ENCODE measurements around the gene WNT16.

The WNT16 gene

GRCh38 chr7:121334875-121335648 is 6.3 kb downstream of the WNT16 start:
- in situ Hi-C loops (cut with HindIII; ENCODE audit: low pct_ligation_motif_present, low pct_unique_long_range_greater_than_20kb, low sequenced_read_pairs) = no loop called here
- no peak for DNase-seq

GRCh38 chr7:121336579-121336978 is 7.8 kb downstream of the WNT16 start:
- DNase-seq = no peak
- in situ Hi-C loops (cut with HindIII; ENCODE audit: low pct_ligation_motif_present, low pct_unique_long_range_greater_than_20kb, low sequenced_read_pairs) = no loop called here

- in situ Hi-C loops (cut with HindIII; ENCODE audit: low pct_ligation_motif_present, low pct_unique_long_range_greater_than_20kb, low sequenced_read_pairs) = no loop called here
- DNase-seq = peak; percentile 18
Observed at GRCh38 chr7:121337398-121337797, 8.6 kb downstream of the WNT16 start.

- in situ Hi-C loops (cut with HindIII; ENCODE audit: low pct_ligation_motif_present, low pct_unique_long_range_greater_than_20kb, low sequenced_read_pairs) = no loop called here
- DNase-seq = no peak
Observed at GRCh38 chr7:121339082-121339481, 10.3 kb downstream of the WNT16 start.

GRCh38 chr7:121341933-121342332 is 13.1 kb downstream of the WNT16 start:
- no peak for DNase-seq
- in situ Hi-C loops (cut with HindIII; ENCODE audit: low pct_ligation_motif_present, low pct_unique_long_range_greater_than_20kb, low sequenced_read_pairs) = no loop called here

- in situ Hi-C loops (cut with HindIII; ENCODE audit: low pct_ligation_motif_present, low pct_unique_long_range_greater_than_20kb, low sequenced_read_pairs) = no loop called here
- DNase-seq = no peak
Observed at GRCh38 chr7:121342631-121343030, 13.8 kb downstream of the WNT16 start.

GRCh38 chr7:121343302-121343701 is 14.5 kb downstream of the WNT16 start:
- in situ Hi-C loops (cut with HindIII; ENCODE audit: low pct_ligation_motif_present, low pct_unique_long_range_greater_than_20kb, low sequenced_read_pairs) = no loop called here
- no peak for DNase-seq

- no peak for DNase-seq
- in situ Hi-C loops (cut with HindIII; ENCODE audit: low pct_ligation_motif_present, low pct_unique_long_range_greater_than_20kb, low sequenced_read_pairs) = no loop called here
Observed at GRCh38 chr7:121344093-121344492, 15.3 kb downstream of the WNT16 start.

GRCh38 chr7:121344497-121344896 is 15.7 kb downstream of the WNT16 start:
- DNase-seq = no peak
- in situ Hi-C loops (cut with HindIII; ENCODE audit: low pct_ligation_motif_present, low pct_unique_long_range_greater_than_20kb, low sequenced_read_pairs) = no loop called here

- DNase-seq = no peak
- in situ Hi-C loops (cut with HindIII; ENCODE audit: low pct_ligation_motif_present, low pct_unique_long_range_greater_than_20kb, low sequenced_read_pairs) = loop anchor here (25.0 kb wide), 1 partner anchor 186 kb away; no protein-coding TSS in a partner anchor
Observed at GRCh38 chr7:121351682-121352081, 22.9 kb downstream of the WNT16 start.

GRCh38 chr7:121352323-121352722 is 23.5 kb downstream of the WNT16 start:
- DNase-seq = no peak
- in situ Hi-C loops (cut with HindIII; ENCODE audit: low pct_ligation_motif_present, low pct_unique_long_range_greater_than_20kb, low sequenced_read_pairs) = loop anchor here (25.0 kb wide), 1 partner anchor 185 kb away; no protein-coding TSS in a partner anchor

GRCh38 chr7:121355574-121355973 is 26.8 kb downstream of the WNT16 start:
- DNase-seq = no peak
- in situ Hi-C loops (cut with HindIII; ENCODE audit: low pct_ligation_motif_present, low pct_unique_long_range_greater_than_20kb, low sequenced_read_pairs) = loop anchor here (25.0 kb wide), 1 partner anchor 182 kb away; no protein-coding TSS in a partner anchor

GRCh38 chr7:121360564-121360963 is 31.8 kb downstream of the WNT16 start:
- DNase-seq = no peak
- in situ Hi-C loops (cut with HindIII; ENCODE audit: low pct_ligation_motif_present, low pct_unique_long_range_greater_than_20kb, low sequenced_read_pairs) = loop anchor here (25.0 kb wide), 1 partner anchor 177 kb away; no protein-coding TSS in a partner anchor

GRCh38 chr7:121366852-121367431 is 38.1 kb downstream of the WNT16 start:
- DNase-seq = peak; percentile 59
- in situ Hi-C loops (cut with HindIII; ENCODE audit: low pct_ligation_motif_present, low pct_unique_long_range_greater_than_20kb, low sequenced_read_pairs) = loop anchor here (25.0 kb wide), 1 partner anchor 170 kb away; no protein-coding TSS in a partner anchor

- peak; percentile 31 for DNase-seq
- in situ Hi-C loops (cut with HindIII; ENCODE audit: low pct_ligation_motif_present, low pct_unique_long_range_greater_than_20kb, low sequenced_read_pairs) = loop anchor here (25.0 kb wide), 1 partner anchor 168 kb away; no protein-coding TSS in a partner anchor
Observed at GRCh38 chr7:121369462-121369861, 40.7 kb downstream of the WNT16 start.

GRCh38 chr7:121371367-121371766 is 42.6 kb downstream of the WNT16 start:
- in situ Hi-C loops (cut with HindIII; ENCODE audit: low pct_ligation_motif_present, low pct_unique_long_range_greater_than_20kb, low sequenced_read_pairs) = loop anchor here (25.0 kb wide), 1 partner anchor 166 kb away; no protein-coding TSS in a partner anchor
- no peak for DNase-seq

GRCh38 chr7:121371883-121372282 is 43.1 kb downstream of the WNT16 start:
- in situ Hi-C loops (cut with HindIII; ENCODE audit: low pct_ligation_motif_present, low pct_unique_long_range_greater_than_20kb, low sequenced_read_pairs) = loop anchor here (25.0 kb wide), 1 partner anchor 165 kb away; no protein-coding TSS in a partner anchor
- DNase-seq = no peak

- DNase-seq = no peak
- in situ Hi-C loops (cut with HindIII; ENCODE audit: low pct_ligation_motif_present, low pct_unique_long_range_greater_than_20kb, low sequenced_read_pairs) = loop anchor here (25.0 kb wide), 1 partner anchor 165 kb away; no protein-coding TSS in a partner anchor
Observed at GRCh38 chr7:121372376-121373010, 43.7 kb downstream of the WNT16 start.

- no peak for DNase-seq
Observed at GRCh38 chr7:121373177-121373576, 44.4 kb downstream of the WNT16 start.

More at GRCh38 chr7:121373177-121373576, 44.4 kb downstream of the WNT16 start:
- in situ Hi-C loops (cut with HindIII; ENCODE audit: low pct_ligation_motif_present, low pct_unique_long_range_greater_than_20kb, low sequenced_read_pairs) = loop anchor here (25.0 kb wide), 1 partner anchor 164 kb away; no protein-coding TSS in a partner anchor
